ENCODE measurements around the gene FLAD1. TPM values are rescaled to one million over a fixed set of nuclear protein-coding genes. Genes with fewer than 3 reads are reported as not detected.

FLAD1 gene
- total RNA-seq, 1 experiment from 2014 or later = 97.0 TPM

DNA sequence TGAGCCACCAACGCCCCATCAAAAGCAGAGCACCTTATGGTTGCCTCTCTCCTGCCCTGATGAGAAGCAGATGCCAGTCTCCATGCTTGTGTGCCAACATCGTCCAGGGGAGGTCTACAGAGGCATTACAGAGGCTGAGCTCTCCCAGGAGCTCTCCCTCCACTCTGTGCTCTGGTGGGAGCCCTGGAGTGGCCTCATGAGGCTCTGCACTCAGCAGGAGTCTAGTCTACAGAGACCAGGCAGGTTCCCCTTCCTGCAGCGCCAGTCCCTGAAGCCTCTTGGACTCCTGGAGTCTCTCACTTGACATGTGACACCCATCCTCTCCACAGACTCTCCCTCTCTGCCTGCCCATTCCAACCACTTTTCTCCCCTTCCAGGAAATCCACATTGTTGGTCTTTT is 53.9 kb downstream of the FLAD1 start:
- no peak overlapping the region for H3K27ac ChIP-seq (ENCODE audit: insufficient read length, low read depth, low read length)
- no peak overlapping the region for H3K18ac ChIP-seq (ENCODE audit: insufficient read length, low read depth, low read length)
- H3K14ac ChIP-seq (ENCODE audit: insufficient read depth, low read length) = no peak overlapping the region
- DNase-seq = no peak
- H3K9me3 Mint-ChIP-seq = no peaks in the 10 kb centered on the region
- no peak overlapping the region for H3K4me2 ChIP-seq (ENCODE audit: insufficient read depth, insufficient read length, low read length)
- H3K9ac ChIP-seq (ENCODE audit: extremely low read depth, insufficient read length, low read length) = no peak overlapping the region
- TF ChIP-seq CTCF (conservative IDR thresholded peaks at IDR 0.05) = no peak
- H3K27me3 ChIP-seq (ENCODE audit: insufficient read depth, low read length) = no peaks in the 10 kb centered on the region
- H3K4ac ChIP-seq (ENCODE audit: low read depth, low read length) = no peak overlapping the region
- no peaks in the 10 kb centered on the region for H3K23me2 ChIP-seq (ENCODE audit: insufficient read length, low read depth, low read length, poor library complexity, severe bottlenecking)
- no CpG with 5 or more reads among the region's 3 CpGs for WGBS (ENCODE audit: extremely low coverage, insufficient read length, low lambda C conversion rate)
- no peak overlapping the region for H4K91ac ChIP-seq (ENCODE audit: insufficient read length, low read depth, low read length)
- no peaks in the 10 kb centered on the region for H3K4me1 ChIP-seq (ENCODE audit: insufficient read depth, low read length)
- H2BK12ac ChIP-seq (ENCODE audit: insufficient read length, low read depth, low read length) = no peak overlapping the region
- H4K8ac ChIP-seq (replicated peaks; ENCODE audit: insufficient read length, low read depth, low read length) = no peak overlapping the region
- H3K4me1 Mint-ChIP-seq = peaks cover 3 to 6% of the 10 kb centered on the region in 2 experiments; a peak in 2 of 4 replicates
- H2BK15ac ChIP-seq (ENCODE audit: low read depth, low read length) = no peak overlapping the region
- no peaks in the 10 kb centered on the region for H3K9me3 ChIP-seq (ENCODE audit: control insufficient read depth, low read depth, low read length)
- no peak overlapping the region for H3K23ac ChIP-seq (ENCODE audit: insufficient read length, low read depth, low read length)
- H2BK20ac ChIP-seq (ENCODE audit: low read depth, low read length, poor library complexity, severe bottlenecking) = no peak overlapping the region
- H3K27ac Mint-ChIP-seq = no peak overlapping the region; a peak in 1 of 7 replicates
- H3K4me3 Mint-ChIP-seq = no peak overlapping the region
- no peak overlapping the region for H2BK120ac ChIP-seq (ENCODE audit: low read depth, low read length, poor library complexity, severe bottlenecking)
- H2AK5ac ChIP-seq (ENCODE audit: insufficient read length, low read length) = no peak overlapping the region
- no peak overlapping the region for H2AFZ ChIP-seq (ENCODE audit: low read length)
- H4K5ac ChIP-seq (ENCODE audit: insufficient read length, low read depth, low read length) = no peak overlapping the region
- H3K56ac ChIP-seq (ENCODE audit: insufficient read length, low read depth, low read length) = no peak overlapping the region
- no peak overlapping the region for H2BK5ac ChIP-seq (ENCODE audit: insufficient read length, low read length)
- no peaks in the 10 kb centered on the region for H3K79me1 ChIP-seq (ENCODE audit: insufficient read depth, low read depth, low read length, poor library complexity, severe bottlenecking)
- no peaks in the 10 kb centered on the region for H3K79me2 ChIP-seq (ENCODE audit: insufficient read depth, low read length)
- no peaks in the 10 kb centered on the region for H3K36me3 Mint-ChIP-seq (ENCODE audit: insufficient read depth in 1 of 3, low read depth in 3 of 3)
- H3K27me3 Mint-ChIP-seq (ENCODE audit: low read depth) = peaks cover 49% of the 10 kb centered on the region
- H4K20me1 ChIP-seq (ENCODE audit: control insufficient read depth, insufficient read depth, insufficient read length) = peaks cover 2% of the 10 kb centered on the region
- H3T11ph ChIP-seq (ENCODE audit: low read length) = no peak overlapping the region

All from H9 (cell line).